ENCODE measurements around the gene RNF5.

RNF5 gene

DNA sequence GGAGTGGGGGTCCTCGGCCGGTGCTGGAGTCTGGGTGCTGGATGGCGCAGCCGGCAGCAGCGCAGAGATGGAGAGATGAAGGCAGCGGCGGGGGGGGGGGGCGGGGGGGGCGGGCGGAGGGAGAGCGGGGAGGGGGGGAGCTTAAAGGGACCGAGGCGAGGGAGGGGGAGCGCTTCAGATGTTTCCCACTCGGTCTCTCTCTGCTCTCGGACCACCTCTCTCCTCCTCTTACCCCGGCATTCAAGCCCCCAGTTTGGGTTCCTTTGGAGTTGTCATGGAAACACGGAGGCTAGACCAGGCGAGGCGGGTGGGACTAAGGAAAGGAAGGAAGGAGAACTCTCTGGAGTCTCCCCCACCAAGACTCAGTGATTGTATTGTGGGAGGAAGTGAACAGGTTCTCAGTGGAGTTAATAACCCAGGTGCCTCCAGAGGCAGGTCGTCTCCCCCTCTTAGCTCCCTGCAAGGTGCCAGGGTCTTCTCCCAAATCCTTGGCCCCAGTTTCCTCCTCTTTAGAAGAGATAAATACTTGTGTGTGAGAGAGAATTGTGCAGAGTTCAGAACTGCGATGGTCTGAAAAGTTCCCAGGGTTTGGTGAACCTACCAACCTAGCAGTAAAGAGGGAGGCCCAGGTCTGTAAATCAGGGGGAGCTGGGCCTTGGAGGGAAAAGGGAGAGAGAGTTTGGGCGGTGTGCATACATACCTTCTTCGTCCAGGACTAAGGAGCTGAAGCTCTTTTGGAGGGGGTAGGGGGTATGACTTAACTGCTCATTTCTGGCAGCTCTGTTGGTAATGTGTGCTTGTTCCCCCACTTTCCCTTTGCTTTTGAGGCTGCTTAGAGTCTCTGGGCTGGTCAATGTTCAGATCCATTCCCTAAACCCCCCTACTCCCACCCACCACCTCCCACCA lies 26.1 kb upstream of the RNF5 start, which contains the start of gene PRRT1:
Gene PRRT1, minus strand, starts transcription at position 77 of the 906 bp plus-strand sequence. CDS start 112 bp downstream, outside the sequence.
- no peak for DNase-seq (ENCODE audit: low spot score)

- peak; percentile 18 for DNase-seq (ENCODE audit: low spot score)
Measured at GRCh38 chr6:32152769-32153563, 25.2 kb upstream of the RNF5 start.

DNA sequence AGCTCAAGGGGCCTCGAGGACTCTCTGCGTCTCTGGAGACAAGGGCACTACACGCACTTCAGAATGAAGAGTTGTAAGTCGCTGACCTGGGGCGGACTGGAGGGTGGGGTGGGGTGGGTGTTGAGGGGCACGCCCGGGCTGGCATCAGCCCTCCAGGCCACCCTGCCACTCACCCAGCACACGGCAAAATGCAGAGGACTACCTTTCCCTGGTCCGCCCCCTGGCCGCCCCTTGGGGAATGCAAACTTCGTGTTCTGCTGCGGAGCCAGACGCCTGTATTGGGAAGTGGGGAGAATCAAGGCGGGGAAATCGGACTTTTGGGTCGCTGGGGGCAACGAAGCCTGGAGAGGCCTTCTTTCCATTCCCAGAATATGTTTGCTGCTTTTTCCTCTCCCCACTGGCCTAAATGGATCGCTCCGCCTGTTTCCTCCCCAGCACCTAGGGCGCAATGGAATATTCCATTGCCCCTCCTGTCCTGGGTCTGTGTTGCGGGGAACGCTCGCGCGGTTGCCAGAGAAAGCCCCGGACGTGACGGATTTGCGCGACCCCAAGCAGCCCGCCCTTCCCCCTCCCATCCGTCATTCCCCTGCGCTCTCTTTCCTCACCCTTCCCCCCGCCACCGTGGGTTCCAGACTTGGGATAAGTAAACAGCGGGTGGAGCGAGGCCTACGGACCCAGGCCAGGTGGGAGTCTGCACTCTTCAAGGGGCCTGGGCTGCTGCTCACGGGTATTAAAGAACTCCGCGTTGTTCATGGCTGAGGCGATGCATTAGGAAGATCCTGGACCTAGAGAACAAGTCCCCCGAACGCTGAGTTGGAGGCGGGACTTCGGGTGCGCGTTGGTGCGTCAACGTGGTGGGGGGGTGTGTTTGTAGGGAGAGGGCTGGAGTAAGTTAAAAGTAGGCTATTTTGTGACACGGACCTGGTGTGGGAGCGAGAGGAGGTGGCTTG lies 24.4 kb upstream of the RNF5 start, which contains the start of gene PPT2:
Gene PPT2, plus strand, starts transcription at position 578 of the 950 bp plus-strand sequence. CDS start 454 bp downstream, outside the sequence.
- DNase-seq (ENCODE audit: low spot score), result peak; percentile 81

- peak; percentile 78 for DNase-seq (ENCODE audit: low spot score)
Measured at GRCh38 chr6:32154514-32155161, 23.6 kb upstream of the RNF5 start.

GRCh38 chr6:32156891-32157290 lies 21.3 kb upstream of the RNF5 start:
- no peak for DNase-seq (ENCODE audit: low spot score)

DNA sequence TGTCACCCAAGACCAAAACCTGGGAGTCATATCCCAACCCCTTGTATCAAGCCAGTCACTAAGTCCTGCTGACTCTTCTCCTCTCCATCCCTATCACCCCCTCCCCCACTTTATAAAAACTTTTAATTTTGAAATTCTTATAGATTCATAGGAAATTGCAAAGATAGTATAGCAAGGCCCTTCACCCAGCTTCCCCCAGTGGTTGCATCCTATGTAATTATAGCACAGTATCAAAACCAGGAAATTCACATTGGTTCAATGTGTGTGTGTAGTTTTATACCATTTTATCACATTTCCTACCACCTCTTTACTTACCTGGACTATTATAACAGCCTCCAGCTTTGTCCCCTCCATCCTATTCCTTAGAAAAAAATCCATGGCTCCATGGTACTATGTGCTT lies 20.2 kb upstream of the RNF5 start:
- no peak for DNase-seq (ENCODE audit: low spot score)

DNA sequence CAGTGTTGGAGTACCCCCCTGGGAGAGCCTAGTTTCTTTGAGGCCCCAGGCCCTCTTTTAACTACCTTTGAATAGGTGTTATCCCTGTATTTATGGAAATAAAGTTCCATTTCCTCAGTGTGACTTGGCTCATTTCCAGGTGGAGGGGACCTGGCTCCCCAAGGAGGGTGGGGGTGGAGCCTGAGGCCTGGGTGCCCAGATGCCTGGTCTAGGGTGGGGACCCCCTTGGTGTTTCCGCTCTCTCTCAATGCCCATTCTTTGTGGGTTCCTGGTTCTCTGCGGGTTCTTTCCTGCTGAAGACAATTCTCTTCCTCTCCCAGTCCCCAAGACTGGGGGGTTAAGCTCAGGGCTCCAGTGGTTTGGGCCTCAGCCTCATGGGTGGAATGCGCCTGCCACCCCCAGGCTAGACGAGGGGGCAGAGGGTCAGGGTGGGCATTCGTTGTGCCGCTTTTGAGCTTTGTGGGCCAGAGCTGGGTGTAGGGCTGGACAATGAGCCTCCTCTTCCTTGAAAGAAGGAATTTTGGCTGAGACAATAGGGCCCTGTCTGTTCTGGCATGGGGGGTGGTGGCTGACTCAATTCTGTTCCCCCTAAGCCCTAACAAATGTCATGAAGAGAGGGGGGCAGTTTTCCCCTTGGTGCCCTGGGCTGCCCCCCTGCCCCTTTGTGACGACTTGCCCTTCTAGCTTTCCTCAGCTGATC lies 14.5 kb upstream of the RNF5 start:
- DNase-seq (ENCODE audit: low spot score), result no peak

- no peak for DNase-seq (ENCODE audit: low spot score)
Measured at GRCh38 chr6:32164295-32164694, 13.9 kb upstream of the RNF5 start, which contains the start of gene EGFL8. Gene EGFL8, plus strand, starts transcription at chr6:32164595. Its CDS starts 1,571 bp downstream, at chr6:32166166.

- no peak for DNase-seq (ENCODE audit: low spot score)
Measured at GRCh38 chr6:32166411-32167061, 11.7 kb upstream of the RNF5 start.

DNA sequence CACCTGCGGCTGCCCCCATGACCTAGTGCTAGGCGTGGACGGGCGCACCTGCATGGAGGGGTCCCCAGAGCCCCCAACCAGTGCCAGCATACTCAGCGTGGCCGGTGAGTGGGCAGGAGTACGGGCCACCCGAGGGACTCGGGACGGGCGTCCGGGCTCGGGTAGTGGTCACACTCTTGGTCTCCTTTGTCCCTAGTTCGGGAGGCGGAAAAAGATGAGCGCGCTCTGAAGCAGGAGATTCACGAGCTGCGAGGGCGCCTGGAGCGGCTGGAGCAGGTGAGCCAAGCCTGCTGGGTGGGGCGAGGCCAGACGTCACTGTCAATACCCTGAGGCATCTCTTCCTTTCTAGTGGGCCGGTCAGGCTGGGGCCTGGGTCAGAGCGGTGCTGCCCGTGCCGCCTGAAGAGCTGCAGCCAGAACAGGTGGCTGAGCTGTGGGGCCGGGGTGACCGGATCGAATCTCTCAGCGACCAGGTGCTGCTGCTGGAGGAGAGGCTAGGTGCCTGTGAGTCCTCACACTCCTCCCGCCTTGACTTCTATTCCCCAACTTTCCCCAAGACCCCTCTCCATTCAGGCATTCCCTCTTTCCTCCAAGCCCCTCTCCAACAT lies 10.9 kb upstream of the RNF5 start:
- no peak for DNase-seq (ENCODE audit: low spot score)

DNA sequence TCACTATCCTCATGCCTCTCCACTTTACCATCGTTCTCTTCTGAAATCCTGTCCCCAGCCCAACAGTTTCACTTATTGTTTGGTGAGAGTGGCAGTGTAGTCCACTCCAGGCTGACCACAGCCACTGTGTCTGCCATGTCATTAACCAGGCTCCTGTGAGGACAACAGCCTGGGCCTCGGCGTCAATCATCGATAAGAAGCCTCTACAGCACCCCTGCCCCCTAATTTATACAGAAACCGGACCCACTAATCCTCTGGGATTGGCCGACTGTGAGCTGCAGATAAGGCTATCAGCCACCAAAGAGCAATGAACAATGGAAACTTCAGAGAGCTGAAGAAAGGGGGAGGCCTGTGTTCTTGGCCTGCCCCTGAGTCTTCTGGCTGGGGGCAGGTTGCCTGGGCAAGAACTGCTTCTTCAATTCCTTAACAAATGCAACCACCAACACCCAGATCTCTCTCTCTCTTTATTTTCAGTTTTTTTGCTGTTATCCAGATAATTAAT lies 10.4 kb upstream of the RNF5 start:
- DNase-seq (ENCODE audit: low spot score), result no peak

DNA sequence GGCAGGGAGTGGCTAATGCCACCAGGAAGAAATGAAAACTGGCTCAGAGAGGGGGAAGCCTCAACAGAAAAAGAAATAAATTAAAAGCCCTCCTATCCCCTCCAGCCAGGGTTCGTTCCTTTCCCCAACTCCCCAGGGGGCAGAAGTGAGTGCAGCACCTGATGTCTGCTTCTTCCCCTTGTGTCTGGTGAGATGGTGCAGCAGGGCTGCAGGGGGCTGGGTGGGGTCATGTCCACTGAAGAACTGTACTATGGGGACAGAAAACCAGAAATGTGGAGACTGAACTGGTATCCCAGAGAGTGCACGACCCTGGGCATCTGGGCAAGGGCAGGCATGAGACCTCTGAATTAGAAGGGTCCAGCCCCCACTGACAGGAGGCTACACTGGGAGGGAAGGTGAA lies 9.9 kb upstream of the RNF5 start:
- DNase-seq (ENCODE audit: low spot score), result no peak

DNA sequence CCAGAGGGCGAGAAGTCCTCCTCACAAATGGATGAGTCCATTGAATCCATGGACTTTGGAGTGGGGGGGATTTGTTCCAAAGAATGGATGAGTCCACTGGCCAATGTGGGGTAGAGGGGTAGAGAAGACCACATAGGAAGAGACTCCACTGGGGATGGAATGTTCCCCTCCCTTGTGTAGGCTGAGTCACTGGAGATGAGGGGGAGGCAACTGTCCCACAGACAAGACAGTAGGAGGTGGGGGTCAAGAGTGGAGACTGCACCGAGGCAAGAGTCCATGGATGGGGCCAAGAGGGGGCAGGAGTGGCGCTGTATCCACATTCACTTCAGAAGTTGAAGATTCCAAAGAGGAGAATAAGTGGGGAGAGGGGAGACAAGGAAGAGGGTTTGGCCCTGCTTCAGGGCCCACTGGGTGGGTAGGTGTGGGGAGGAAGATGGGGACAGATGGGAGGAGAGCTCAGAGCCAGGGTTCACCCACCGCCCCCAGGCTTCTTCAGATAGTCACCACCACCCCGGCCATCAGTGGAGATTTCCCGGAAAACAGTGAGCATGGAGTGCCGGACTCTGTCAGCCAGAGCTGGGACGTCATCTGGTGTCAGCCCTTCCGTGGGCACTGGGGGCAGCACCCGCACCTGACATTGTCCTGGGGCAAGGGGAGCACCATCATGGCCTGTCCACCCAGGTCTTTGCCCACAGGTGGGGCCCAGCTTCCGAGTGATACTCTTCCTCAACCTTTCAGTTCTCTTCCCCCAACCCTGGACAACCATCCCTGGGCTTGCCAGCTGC lies 9.2 kb upstream of the RNF5 start:
- no peak for DNase-seq (ENCODE audit: low spot score)

- no peak for DNase-seq (ENCODE audit: low spot score)
Measured at GRCh38 chr6:32170294-32170693, 7.9 kb upstream of the RNF5 start.

- no peak for DNase-seq (ENCODE audit: low spot score)
Measured at GRCh38 chr6:32171234-32171633, 7.0 kb upstream of the RNF5 start.

DNA sequence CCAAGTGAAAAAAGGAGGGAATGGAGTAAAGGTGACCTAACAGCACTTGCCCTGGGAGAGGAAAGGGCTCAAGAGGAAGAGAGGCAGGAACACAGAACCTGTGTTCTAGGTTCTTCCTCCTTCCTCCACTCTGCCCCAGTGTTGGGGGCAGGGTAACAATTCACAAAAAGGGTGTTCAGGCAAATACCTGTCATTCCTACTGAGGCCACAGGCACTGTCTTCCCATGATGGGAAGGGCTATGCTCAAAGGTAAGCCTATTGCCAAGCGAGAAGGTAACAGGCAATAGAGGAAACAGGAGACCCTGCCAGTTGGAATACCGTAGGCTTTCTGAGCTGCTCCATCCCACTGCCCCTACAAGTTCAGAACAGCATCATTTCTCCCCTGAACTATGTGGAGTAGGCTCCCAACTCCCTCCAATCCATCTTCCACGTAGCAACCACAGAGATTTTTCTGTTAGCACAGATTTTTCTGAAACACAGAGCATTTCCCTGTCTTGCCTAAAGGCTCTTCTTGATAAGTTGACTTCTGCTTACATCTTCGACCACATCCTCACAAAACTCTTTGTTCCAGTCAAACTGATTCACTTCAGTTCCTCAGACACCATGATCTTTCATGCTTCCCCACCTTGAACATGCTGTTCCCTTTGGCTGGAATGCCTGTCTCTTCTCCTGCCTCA lies 5.0 kb upstream of the RNF5 start:
- DNase-seq (ENCODE audit: low spot score), result peak; percentile 9

- no peak for DNase-seq (ENCODE audit: low spot score)
Measured at GRCh38 chr6:32174416-32174815, 3.8 kb upstream of the RNF5 start.

DNA sequence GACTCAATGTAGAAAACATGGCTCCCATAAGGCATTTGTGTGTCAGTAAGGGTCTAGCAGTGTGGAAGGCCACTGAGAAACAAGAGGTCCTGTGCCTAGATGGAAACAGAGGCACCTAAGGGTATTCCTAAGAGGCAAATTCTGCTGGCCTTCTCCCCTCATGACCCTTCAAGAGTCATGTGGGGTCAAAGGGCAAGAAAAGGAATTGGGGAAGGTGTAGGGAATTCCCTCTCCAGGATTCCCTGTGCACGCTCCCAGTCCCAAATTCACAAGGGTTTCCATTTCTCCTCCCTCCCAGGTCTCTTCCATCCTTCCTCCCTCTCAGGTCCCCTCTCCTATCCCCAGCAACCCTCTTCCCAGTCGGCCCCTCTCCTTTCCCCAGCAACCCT lies 2.9 kb upstream of the RNF5 start:
- DNase-seq (ENCODE audit: low spot score), result no peak

Data from SW480 (cell line).